ENCODE data around the gene DES. TPM values are rescaled to one million over a fixed set of nuclear protein-coding genes. Genes with fewer than 3 reads are reported as not detected.
A peak's percentile ranks its signal among the peaks of the same experiment; 100 is the strongest.

Gene DES
- total RNA-seq, 1 donor from 2014 or later, result 9.3 TPM

GRCh38 chr2:219396863-219397457, 21.2 kb upstream of the DES start:
- Mint-ChIP-seq H3K9me3 (no peaks in the 10 kb centered on the region), H3K27me3 (no peaks in the 10 kb centered on the region), H3K4me1 (ENCODE audit: unreplicated experiment) (peaks cover 25% of the 10 kb centered on the region), H3K4me3 (no peak overlapping the region), H3K36me3 (no peaks in the 10 kb centered on the region), H3K27ac (peak overlapping the region; percentile 35)
- DNase-seq (ENCODE audit: extremely low spot score, unreplicated experiment), result no peak
- no peak for TF ChIP-seq CTCF (conservative IDR thresholded peaks at IDR 0.05)

GRCh38 chr2:219398721-219399363, 19.3 kb upstream of the DES start:
- H3K9me3 Mint-ChIP-seq, result no peaks in the 10 kb centered on the region
- H3K4me1 Mint-ChIP-seq (ENCODE audit: unreplicated experiment), result peaks cover 44% of the 10 kb centered on the region
- no peaks in the 10 kb centered on the region for H3K36me3 Mint-ChIP-seq
- DNase-seq (ENCODE audit: extremely low spot score, unreplicated experiment), result no peak
- peaks cover 5% of the 10 kb centered on the region for H3K27me3 Mint-ChIP-seq
- no peak overlapping the region for H3K4me3 Mint-ChIP-seq
- TF ChIP-seq CTCF (conservative IDR thresholded peaks at IDR 0.05), result no peak
- H3K27ac Mint-ChIP-seq, result no peak overlapping the region

DNA sequence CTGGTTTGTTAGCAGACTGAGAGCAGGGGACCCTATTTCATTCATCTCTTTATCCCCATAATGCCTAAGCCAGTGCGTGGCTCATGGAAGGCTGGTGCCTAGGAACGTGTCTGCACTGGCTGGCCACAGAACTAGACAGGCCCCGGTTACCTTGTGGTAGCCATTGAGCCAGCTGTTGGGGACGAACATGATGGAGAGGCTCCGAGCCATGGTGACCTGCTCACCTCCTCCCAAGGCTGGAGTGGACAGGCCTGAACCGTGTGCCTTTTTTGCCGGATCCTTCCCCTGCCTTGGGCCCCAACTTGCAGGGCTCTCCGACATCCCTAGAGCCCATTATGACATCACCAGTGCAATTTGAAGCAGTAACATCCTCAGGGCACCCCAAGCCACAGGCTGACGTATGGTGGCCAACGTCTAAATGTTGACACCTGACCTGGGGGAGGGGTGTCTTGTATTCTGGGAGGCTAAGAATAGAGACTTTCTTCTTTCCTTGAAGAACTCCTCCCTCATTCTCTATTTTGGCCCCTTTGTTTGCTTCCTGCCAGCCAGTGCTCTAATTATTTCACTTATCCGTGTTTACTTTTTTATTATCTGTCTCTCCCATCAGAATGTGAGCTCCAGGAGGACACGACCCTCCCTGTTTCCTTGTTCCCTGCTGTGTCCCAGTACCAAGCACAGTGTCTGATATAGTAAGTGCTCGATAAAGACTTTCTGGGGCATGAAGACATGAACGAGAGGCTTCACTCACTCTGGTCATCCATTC, 18.3 kb upstream of the DES start:
- peaks cover 5% of the 10 kb centered on the region for H3K27me3 Mint-ChIP-seq
- H3K9me3 Mint-ChIP-seq, result no peaks in the 10 kb centered on the region
- TF ChIP-seq CTCF (conservative IDR thresholded peaks at IDR 0.05), result no peak
- H3K4me3 Mint-ChIP-seq, result peak overlapping the region; percentile 25
- H3K36me3 Mint-ChIP-seq, result no peaks in the 10 kb centered on the region
- no peak for DNase-seq (ENCODE audit: extremely low spot score, unreplicated experiment)
- peaks cover 51% of the 10 kb centered on the region for H3K4me1 Mint-ChIP-seq (ENCODE audit: unreplicated experiment)
- H3K27ac Mint-ChIP-seq, result peak overlapping the region; percentile 14

DNA sequence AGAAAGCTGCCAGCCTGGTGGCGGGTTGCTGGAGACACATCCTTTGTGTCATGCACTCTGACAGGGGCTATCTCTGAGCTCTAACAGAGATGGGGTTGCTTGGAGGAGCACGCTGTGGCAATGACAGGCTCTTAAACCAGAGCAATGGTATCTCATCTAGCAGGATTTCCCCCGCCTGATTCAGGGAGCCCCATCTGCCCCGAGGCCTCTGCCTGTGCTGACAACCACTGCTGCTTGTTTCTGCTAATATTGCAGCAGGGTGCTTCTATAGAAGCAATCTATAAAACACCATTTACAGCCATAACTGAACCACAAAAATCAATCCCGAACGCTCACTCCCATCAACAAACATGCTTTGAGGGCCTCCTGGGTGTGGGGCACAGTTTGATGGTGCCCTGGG, 17.6 kb upstream of the DES start:
- Mint-ChIP-seq H3K36me3 (no peaks in the 10 kb centered on the region), H3K27ac (peak overlapping the region; percentile 14), H3K4me1 (ENCODE audit: unreplicated experiment) (peaks cover 56% of the 10 kb centered on the region), H3K4me3 (peak overlapping the region; percentile 25), H3K9me3 (no peaks in the 10 kb centered on the region), H3K27me3 (peaks cover 5% of the 10 kb centered on the region)
- no peak for DNase-seq (ENCODE audit: extremely low spot score, unreplicated experiment)
- TF ChIP-seq CTCF (conservative IDR thresholded peaks at IDR 0.05), result no peak

GRCh38 chr2:219401606-219402005, 16.6 kb upstream of the DES start:
- H3K9me3 Mint-ChIP-seq, result no peaks in the 10 kb centered on the region
- no peak overlapping the region for H3K4me3 Mint-ChIP-seq
- peaks cover 56% of the 10 kb centered on the region for H3K4me1 Mint-ChIP-seq (ENCODE audit: unreplicated experiment)
- no peak for TF ChIP-seq CTCF (conservative IDR thresholded peaks at IDR 0.05)
- no peak overlapping the region for H3K27ac Mint-ChIP-seq
- H3K27me3 Mint-ChIP-seq, result peaks cover 5% of the 10 kb centered on the region
- no peaks in the 10 kb centered on the region for H3K36me3 Mint-ChIP-seq
- no peak for DNase-seq (ENCODE audit: extremely low spot score, unreplicated experiment)
